Calu3 (cell line): Measurements from ENCODE around the gene STIMATE. TPM values are rescaled to one million over a fixed set of nuclear protein-coding genes. Genes with fewer than 3 reads are reported as not detected.

Experiments
- BruUV-seq: library from RNA; stranded (reverse); fragments of 400-500 nt; replicated peaks from 2 replicates; lab custom pipeline; 2021; lab: Mats Ljungman, UMichigan
- CTCF ChIA-PET: fragments of 300-600 bp; sonication (Branson Sonifier 250); formaldehyde crosslinking; loops from one replicate; lab custom pipeline; 2022; ENCODE audit warnings: antibody characterized with exemption; lab: Charles Lee
- DNase-seq: peaks from one replicate; pipeline ENCODE4 v3.0.0; 2022
- H3K27ac Mint-ChIP-seq: one replicate; pipeline ENCODE4 v1.8.0; 2022; ENCODE audit warnings: mixed read lengths; ENCODE audit not compliant: unreplicated experiment
- H3K27me3 Mint-ChIP-seq: one replicate; pipeline ENCODE4 v1.8.0; 2022; ENCODE audit warnings: mixed read lengths; ENCODE audit not compliant: unreplicated experiment
- H3K36me3 Mint-ChIP-seq: one replicate; pipeline ENCODE4 v1.8.0; 2022; ENCODE audit warnings: mild to moderate bottlenecking, moderate library complexity, mixed read lengths; ENCODE audit not compliant: insufficient read depth, unreplicated experiment
- H3K4me1 Mint-ChIP-seq: one replicate; pipeline ENCODE4 v1.8.0; 2022; ENCODE audit warnings: mild to moderate bottlenecking, low read depth, mixed read lengths; ENCODE audit not compliant: unreplicated experiment
- H3K4me3 Mint-ChIP-seq: one replicate; pipeline ENCODE4 v1.8.0; 2022; ENCODE audit warnings: mild to moderate bottlenecking, low read depth, moderate library complexity, mixed read lengths; ENCODE audit not compliant: unreplicated experiment
- H3K9me3 Mint-ChIP-seq: one replicate; pipeline ENCODE4 v1.8.0; 2022; ENCODE audit warnings: low read depth, mixed read lengths; ENCODE audit not compliant: unreplicated experiment
- intact Hi-C: fragments of 100-400 bp; cut with micrococcal nuclease; formaldehyde crosslinking; loops from one replicate; pipeline ENCODE4 v1.10.0; 2022; ENCODE audit not compliant: unreplicated experiment
- total RNA-seq: library from RNA; stranded (reverse); gene quantifications from 2 replicates; pipeline ENCODE4 v1.2.3, GENCODE V29; 2022
- TF ChIP-seq, protein P1 (sequence below): fragments of 200-600 bp; IDR thresholded peaks from one replicate; pipeline ENCODE4 v1.8.0; 2022; ENCODE audit warnings: antibody characterized with exemption; ENCODE audit not compliant: unreplicated experiment

The STIMATE gene
- total RNA-seq, 1 experiment from 2014 or later, result 11.7 TPM

DNA sequence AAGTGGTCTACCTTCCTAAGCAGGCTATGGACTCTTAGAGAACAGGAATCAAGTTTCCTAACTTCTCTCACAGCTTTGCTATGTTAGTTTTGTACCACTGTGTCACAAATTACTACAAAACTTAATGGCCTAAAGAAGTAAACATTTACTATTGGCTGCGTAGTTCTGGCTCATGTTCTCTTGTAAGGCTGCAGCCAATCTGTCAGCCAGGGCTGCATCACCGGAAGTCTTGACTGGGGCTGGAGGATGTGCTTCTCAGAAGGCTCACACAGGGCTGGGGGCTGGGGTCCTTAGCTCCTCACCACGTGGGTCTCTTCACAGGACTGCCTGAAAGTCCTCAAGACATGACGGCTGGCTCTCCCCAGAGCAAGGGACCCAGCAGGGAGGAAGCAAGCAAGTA is 15.5 kb downstream of the STIMATE start:
- no peak overlapping the region for H3K4me3 Mint-ChIP-seq
- CTCF ChIA-PET, result interaction anchor here (0.6 kb wide), 1 partner anchor 37 kb away, joined by 3 read pairs; no protein-coding TSS in a partner anchor
- intact Hi-C loops, result no loop called here
- no peak overlapping the region for H3K27ac Mint-ChIP-seq
- TF ChIP-seq, protein P1, sequence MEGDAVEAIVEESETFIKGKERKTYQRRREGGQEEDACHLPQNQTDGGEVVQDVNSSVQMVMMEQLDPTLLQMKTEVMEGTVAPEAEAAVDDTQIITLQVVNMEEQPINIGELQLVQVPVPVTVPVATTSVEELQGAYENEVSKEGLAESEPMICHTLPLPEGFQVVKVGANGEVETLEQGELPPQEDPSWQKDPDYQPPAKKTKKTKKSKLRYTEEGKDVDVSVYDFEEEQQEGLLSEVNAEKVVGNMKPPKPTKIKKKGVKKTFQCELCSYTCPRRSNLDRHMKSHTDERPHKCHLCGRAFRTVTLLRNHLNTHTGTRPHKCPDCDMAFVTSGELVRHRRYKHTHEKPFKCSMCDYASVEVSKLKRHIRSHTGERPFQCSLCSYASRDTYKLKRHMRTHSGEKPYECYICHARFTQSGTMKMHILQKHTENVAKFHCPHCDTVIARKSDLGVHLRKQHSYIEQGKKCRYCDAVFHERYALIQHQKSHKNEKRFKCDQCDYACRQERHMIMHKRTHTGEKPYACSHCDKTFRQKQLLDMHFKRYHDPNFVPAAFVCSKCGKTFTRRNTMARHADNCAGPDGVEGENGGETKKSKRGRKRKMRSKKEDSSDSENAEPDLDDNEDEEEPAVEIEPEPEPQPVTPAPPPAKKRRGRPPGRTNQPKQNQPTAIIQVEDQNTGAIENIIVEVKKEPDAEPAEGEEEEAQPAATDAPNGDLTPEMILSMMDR, result no peak
- no TSS peak for BruUV-seq
- no peaks in the 10 kb centered on the region for H3K9me3 Mint-ChIP-seq
- DNase-seq, result no peak
- H3K4me1 Mint-ChIP-seq, result no peaks in the 10 kb centered on the region
- H3K27me3 Mint-ChIP-seq, result no peaks in the 10 kb centered on the region
- H3K36me3 Mint-ChIP-seq, result no peaks in the 10 kb centered on the region

- no peaks in the 10 kb centered on the region for H3K27me3 Mint-ChIP-seq
- H3K4me3 Mint-ChIP-seq, result no peak overlapping the region
- DNase-seq, result no peak
- no peak overlapping the region for H3K27ac Mint-ChIP-seq
- TF ChIP-seq, protein P1, result no peak
- no peaks in the 10 kb centered on the region for H3K36me3 Mint-ChIP-seq
- intact Hi-C loops, result no loop called here
- BruUV-seq, result no TSS peak
- CTCF ChIA-PET, result no interaction called here
- no peaks in the 10 kb centered on the region for H3K4me1 Mint-ChIP-seq
- H3K9me3 Mint-ChIP-seq, result no peaks in the 10 kb centered on the region
Observed at GRCh38 chr3:52880474-52880873, 16.9 kb downstream of the STIMATE start.

- DNase-seq, result no peak
- H3K4me3 Mint-ChIP-seq, result no peak overlapping the region
- no peaks in the 10 kb centered on the region for H3K36me3 Mint-ChIP-seq
- CTCF ChIA-PET, result no interaction called here
- intact Hi-C loops, result no loop called here
- no peaks in the 10 kb centered on the region for H3K9me3 Mint-ChIP-seq
- TF ChIP-seq, protein P1, result no peak
- no peaks in the 10 kb centered on the region for H3K27me3 Mint-ChIP-seq
- H3K4me1 Mint-ChIP-seq, result no peaks in the 10 kb centered on the region
- BruUV-seq, result no TSS peak
- no peak overlapping the region for H3K27ac Mint-ChIP-seq
Observed at GRCh38 chr3:52880047-52880446, 17.3 kb downstream of the STIMATE start.

- BruUV-seq, result no TSS peak
- intact Hi-C loops, result no loop called here
- H3K9me3 Mint-ChIP-seq, result no peaks in the 10 kb centered on the region
- CTCF ChIA-PET, result no interaction called here
- H3K4me1 Mint-ChIP-seq, result no peaks in the 10 kb centered on the region
- DNase-seq, result no peak
- H3K4me3 Mint-ChIP-seq, result no peak overlapping the region
- no peaks in the 10 kb centered on the region for H3K36me3 Mint-ChIP-seq
- TF ChIP-seq, protein P1, result no peak
- no peaks in the 10 kb centered on the region for H3K27me3 Mint-ChIP-seq
- no peak overlapping the region for H3K27ac Mint-ChIP-seq
Observed at GRCh38 chr3:52879581-52879980, 17.8 kb downstream of the STIMATE start.
